ENCODE results near the gene CAPSL. TPM values are rescaled to one million over a fixed set of nuclear protein-coding genes. Genes with fewer than 3 reads are reported as not detected.
"Not testable (repeated sequence)": the region's sequence is repeated elsewhere in the genome, so short reads cannot be mapped to it uniquely, and the experiment has no call there.

Gene CAPSL
- total RNA-seq, 1 experiment from 2014 or later: 0.47 TPM

DNA sequence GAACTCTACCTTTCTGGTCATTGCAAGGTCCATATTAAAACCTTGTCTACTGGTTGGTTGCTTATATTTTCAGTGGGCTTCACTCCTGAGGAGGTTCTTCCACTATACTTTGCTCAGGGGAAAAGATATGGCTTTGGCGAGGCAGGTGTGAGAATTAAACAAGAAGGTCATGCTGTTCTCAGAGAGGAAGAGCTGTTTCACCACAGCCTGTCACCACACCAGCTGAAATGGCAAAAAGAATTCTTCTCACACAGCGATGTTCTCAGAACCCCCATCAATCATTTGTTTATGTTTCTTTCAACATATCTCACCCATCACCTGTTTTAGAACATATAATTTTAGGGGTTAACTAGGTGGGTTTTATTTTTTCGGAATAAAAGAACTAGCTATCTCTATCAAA lies 38.6 kb downstream of the CAPSL start:
- H3K4me3 ChIP-seq: no peak overlapping the region

DNA sequence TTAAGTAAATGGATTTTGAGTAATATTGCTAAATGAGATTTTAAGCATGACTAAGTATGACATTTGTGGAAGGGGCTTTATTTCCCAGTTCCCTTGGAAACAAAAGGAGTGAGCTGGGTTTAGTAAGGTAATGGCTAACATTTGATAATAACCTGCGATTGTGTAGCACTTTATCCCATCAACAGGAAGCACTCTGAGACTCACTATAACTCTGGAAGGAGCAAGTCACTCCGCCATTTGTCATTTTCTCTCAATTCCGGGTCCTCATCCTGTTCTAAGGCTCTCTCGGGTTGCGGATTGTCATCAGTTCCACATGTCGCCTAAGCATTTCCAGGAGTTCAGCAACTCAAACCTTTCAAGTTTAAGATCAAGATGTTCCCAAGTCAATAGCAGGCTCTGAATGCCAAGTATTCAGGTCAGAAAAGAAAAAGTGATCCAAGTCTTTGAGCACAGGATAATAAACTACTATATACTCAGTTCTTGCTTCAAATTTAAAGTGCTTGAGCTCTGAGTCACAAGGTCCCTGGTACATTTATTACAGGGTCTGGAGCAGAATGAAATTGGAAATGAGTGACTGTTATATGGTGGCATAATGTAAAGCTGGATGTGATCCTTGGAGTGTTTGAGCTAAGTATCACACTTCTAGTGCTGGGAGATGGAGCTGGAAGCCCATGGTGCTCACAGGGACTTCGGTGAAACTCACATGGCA lies 39.3 kb downstream of the CAPSL start:
- no peaks in the 10 kb centered on the region for H3K36me3 ChIP-seq
- no peak overlapping the region for H3K27ac ChIP-seq
- H3K9me3 ChIP-seq (replicated peaks): no peaks in the 10 kb centered on the region
- no peaks in the 10 kb centered on the region for H3K27me3 ChIP-seq (replicated peaks)
- H3K4me3 ChIP-seq: no peak overlapping the region
- no peak for DNase-seq (ENCODE audit: low read depth in 1 of 2, low spot score in 2 of 2)
- no peaks in the 10 kb centered on the region for H3K4me1 ChIP-seq (replicated peaks)

More for the DNA sequence above, 38.6 kb downstream of the CAPSL start:
- Histone ChIP-seq H3K36me3 (no peaks in the 10 kb centered on the region), H3K4me1 (replicated peaks) (no peaks in the 10 kb centered on the region), H3K9me3 (replicated peaks) (no peaks in the 10 kb centered on the region), H3K27me3 (replicated peaks) (no peaks in the 10 kb centered on the region), H3K27ac (no peak overlapping the region)
- DNase-seq (ENCODE audit: low read depth in 1 of 2, low spot score in 2 of 2): no peak

DNA sequence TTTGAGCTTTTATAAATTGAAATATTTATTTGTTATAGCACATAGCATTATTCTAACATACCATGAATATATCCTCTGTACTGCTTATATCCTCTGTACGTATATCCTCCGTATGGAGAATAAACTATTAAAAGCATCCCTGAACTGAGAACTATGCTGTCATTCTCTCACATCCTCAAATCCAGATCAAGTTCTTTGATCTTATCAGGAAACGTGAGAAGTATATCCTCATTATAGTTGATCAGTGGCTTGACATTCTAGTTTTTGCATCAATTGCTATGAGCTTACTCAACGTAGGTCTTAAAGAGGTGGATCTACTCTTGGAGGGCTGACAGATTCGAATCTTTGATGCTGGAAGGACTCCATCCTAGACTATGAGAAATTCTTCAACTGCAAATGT lies 44.3 kb downstream of the CAPSL start:
- no peak for DNase-seq (ENCODE audit: low read depth in 1 of 2, low spot score in 2 of 2)
- no peaks in the 10 kb centered on the region for H3K36me3 ChIP-seq
- H3K4me1 ChIP-seq (replicated peaks): peaks cover 5% of the 10 kb centered on the region; the same call in 1 of the 2 replicates
- no peak overlapping the region for H3K27ac ChIP-seq
- no peaks in the 10 kb centered on the region for H3K9me3 ChIP-seq (replicated peaks)
- H3K4me3 ChIP-seq: no peak overlapping the region
- no peaks in the 10 kb centered on the region for H3K27me3 ChIP-seq (replicated peaks)

DNA sequence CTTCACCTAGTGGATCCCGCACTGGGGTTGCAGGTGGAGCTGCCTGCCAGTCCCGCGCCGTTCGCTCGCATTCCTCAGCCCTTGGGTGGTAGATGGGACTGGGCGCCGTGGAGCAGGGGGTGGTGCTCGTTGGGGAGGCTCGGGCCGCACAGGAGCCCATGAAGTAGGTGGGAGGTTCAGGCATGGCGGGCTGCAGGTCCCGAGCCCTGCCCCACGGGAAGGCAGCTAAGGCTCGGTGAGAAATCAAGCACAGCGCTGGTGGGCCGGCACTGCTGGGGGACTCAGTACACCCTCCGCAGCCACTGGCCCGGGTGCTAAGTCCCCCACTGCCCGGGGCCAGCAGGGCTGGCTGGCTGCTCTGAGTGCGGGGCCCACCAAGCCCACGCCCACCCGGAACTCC lies 45.6 kb downstream of the CAPSL start:
- H3K27me3 ChIP-seq (replicated peaks); H3K9me3 ChIP-seq (replicated peaks); H3K4me3 ChIP-seq; H3K4me1 ChIP-seq (replicated peaks); DNase-seq (ENCODE audit: low read depth in 1 of 2, low spot score in 2 of 2); H3K36me3 ChIP-seq; H3K27ac ChIP-seq: not testable (repeated sequence)

DNA sequence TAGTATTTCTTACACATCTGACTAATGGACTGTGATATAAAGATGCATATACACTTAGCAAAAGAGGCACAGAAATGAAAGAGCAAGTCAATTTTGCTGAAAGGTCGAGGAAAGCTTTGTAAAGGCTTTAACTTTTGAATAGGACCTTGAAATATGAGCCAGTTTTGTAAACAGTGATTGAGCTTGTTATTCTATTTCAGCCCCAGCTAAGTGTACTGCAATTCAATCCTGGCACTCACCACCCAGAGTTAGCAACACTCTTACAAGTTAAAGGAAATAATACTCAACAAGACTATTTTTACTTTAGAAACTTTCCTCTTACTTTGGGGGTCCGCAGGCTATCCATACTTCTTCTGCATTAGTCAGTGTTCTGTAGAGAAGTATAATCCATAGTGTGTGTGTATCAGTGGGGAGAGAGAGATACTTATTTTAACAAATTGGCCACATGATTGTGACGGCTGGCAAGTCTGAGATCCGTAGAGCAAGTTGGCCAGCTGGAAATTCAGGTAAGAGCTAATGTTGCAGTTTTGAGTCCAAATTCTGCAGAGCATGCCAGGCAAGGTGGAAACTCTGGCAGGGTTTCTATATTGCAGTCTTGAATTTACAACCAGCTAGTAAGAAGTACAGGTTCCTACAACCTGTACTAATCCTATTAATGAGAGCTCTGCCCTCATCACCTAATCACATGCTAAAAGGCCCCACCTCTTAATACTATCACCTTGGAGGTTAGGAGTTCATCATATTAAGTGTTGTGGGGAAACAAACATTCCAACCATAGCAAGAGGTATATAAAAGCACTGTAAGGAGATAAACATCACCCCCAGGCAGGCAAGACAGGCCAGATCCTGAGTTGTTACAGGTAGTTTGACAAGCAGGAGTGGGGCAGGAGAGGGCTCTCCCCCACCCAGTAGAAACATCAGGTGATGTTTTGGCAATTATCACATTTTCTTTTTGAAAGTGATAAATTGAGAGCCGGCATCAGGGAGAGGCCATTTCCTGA lies 48.1 kb downstream of the CAPSL start:
- DNase-seq (ENCODE audit: low read depth in 1 of 2, low spot score in 2 of 2): no peak
- H3K4me3 ChIP-seq: no peak overlapping the region
- H3K27me3 ChIP-seq (replicated peaks): no peaks in the 10 kb centered on the region
- H3K9me3 ChIP-seq (replicated peaks): no peaks in the 10 kb centered on the region
- no peaks in the 10 kb centered on the region for H3K36me3 ChIP-seq
- peaks cover 5% of the 10 kb centered on the region; the same call in 1 of the 2 replicates for H3K4me1 ChIP-seq (replicated peaks)
- H3K27ac ChIP-seq: no peak overlapping the region

DNA sequence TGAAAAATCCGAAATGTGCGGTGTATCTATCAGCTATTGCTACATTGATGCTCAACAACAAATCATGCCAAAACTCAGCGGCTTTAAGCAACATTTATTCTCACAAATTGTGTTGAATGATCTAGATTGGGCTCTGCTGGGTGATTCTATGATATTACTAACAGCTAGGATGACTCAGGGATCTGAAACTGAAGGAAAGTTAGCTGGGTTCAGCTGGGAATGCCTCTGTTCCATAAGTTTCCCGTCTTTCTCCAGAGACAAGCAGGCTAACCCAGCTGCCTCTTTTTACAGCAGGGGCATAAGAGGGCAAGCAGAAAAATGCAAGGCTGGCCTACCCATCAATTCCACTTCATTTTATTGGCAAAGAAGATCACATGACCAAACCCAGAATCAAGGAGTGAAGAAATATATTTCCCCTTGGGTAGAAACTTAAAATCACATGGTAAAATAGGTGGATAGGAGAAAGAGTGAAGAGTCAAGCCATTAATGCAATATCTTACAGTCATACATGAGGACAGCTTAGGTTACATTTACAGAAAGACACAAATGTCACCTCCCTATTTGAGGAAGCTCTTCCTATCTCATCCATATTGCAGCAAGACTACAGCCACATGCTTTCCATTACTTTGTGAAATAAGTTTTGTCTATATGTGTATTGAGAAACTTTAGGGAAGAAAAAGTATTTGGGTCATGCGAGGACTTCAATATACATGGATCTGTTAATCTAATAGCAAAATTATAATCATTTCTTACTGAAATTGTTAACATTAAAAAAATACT lies 50.9 kb downstream of the CAPSL start:
- H3K4me1 ChIP-seq (replicated peaks): peaks cover 30% of the 10 kb centered on the region
- no peak for DNase-seq (ENCODE audit: low read depth in 1 of 2, low spot score in 2 of 2)

DNA sequence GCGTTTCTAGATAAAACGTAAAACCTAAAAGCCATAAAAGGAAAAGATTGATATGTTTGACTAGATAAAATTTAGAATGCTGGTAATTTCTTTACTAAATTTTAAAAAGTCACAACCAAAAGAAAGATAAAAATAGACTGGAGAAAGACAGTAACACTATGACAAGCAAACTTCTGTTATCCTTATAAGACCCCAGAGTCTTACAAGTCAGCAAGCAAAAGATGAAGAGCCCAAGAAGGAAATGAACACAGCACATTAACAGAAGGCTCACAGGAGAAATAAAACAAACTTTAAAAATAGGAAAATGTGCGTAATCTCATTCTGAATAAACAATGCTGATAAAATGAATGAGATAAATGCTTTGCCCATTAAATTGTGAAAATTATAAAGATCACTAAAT lies 52.0 kb downstream of the CAPSL start:
- DNase-seq (ENCODE audit: low read depth in 1 of 2, low spot score in 2 of 2): no peak
- H3K27ac ChIP-seq: no peak overlapping the region
- no peaks in the 10 kb centered on the region for H3K9me3 ChIP-seq (replicated peaks)
- H3K4me1 ChIP-seq (replicated peaks): peaks cover 30% of the 10 kb centered on the region
- no peak overlapping the region for H3K4me3 ChIP-seq
- H3K27me3 ChIP-seq (replicated peaks): no peaks in the 10 kb centered on the region
- no peaks in the 10 kb centered on the region for H3K36me3 ChIP-seq

More for the DNA sequence above, 50.9 kb downstream of the CAPSL start:
- Histone ChIP-seq H3K27ac (no peak overlapping the region), H3K36me3 (no peaks in the 10 kb centered on the region), H3K27me3 (replicated peaks) (no peaks in the 10 kb centered on the region), H3K4me3 (no peak overlapping the region), H3K9me3 (replicated peaks) (no peaks in the 10 kb centered on the region)

DNA sequence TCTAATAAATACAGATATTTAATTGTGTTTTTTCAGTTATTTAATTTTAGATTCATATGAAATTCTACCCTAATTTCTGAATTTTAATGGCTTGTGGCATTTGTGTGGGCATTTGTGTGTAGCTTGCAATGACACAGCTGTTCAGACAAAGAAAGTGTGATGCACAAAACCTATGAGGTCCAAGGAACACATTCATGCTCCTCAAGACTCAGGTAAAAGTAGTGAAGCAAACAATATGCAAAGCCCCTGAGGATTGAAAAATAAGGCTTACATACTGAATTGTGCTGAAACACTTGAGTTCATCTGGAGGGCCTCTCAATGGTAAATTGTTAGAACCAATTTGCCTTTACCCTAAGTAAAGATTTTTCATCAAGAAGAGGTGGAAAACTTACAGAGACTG lies 53.6 kb downstream of the CAPSL start:
- H3K4me1 ChIP-seq (replicated peaks): peaks cover 24% of the 10 kb centered on the region
- no peaks in the 10 kb centered on the region for H3K9me3 ChIP-seq (replicated peaks)
- H3K36me3 ChIP-seq: peaks cover 5% of the 10 kb centered on the region; the same call in 1 of the 2 replicates
- H3K4me3 ChIP-seq: no peak overlapping the region
- peak overlapping the region; percentile 90 for H3K27ac ChIP-seq
- DNase-seq (ENCODE audit: low read depth in 1 of 2, low spot score in 2 of 2): no peak
- no peaks in the 10 kb centered on the region for H3K27me3 ChIP-seq (replicated peaks)

DNA sequence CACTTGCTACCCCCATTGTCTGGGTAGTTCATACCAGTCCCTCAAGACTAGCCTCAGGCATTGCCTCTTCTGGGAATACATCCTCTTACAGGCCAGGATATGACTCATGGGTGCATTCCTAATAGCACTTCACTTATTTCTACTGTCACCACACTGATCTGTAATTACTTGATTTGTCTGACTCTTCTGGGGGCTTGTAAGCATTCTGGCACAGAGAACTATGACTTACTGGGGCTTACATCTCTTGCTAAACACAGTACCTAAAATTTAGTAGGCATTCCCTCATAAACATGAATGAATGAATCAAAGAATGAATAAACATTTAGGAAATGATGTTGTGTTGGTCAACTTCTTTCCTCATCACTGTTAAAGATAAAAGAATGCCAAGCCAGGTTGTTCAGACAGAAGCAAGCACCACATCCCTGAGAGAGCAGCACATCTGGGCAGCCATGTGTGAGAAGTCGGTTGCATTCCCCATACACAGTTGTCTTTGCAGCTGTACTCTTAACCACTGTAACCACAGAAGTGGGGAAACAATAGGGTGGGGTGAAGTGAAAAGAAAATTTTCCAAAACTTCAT lies 54.1 kb downstream of the CAPSL start:
- peak; percentile 86 to 88 for DNase-seq (ENCODE audit: low read depth in 1 of 2, low spot score in 2 of 2)
- peak overlapping the region; percentile 90 for H3K27ac ChIP-seq

DNA sequence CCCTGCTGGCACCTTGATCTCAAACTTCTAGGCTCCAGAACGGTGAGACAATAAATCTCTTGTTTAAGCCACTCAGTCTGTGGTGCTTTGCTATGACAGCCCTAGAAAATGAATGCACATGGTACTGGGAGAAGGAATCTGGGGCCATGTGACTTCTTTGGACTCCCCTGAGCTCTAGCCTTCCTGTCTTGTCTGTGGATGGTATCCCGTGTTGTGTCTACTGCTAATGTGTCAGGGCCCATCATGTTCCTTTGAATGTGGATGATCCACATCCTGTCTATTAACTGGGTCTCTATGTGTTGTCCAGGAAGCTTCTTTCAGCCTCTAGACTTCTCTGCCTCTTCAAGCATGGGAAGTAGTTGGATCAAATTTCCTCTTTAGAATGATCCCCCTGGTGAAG lies 56.7 kb downstream of the CAPSL start:
- Histone ChIP-seq H3K9me3 (replicated peaks) (no peaks in the 10 kb centered on the region), H3K4me3 (no peak overlapping the region), H3K27ac (no peak overlapping the region), H3K36me3 (peaks cover 35% of the 10 kb centered on the region), H3K4me1 (replicated peaks) (peaks cover 27% of the 10 kb centered on the region), H3K27me3 (replicated peaks) (no peaks in the 10 kb centered on the region)
- DNase-seq (ENCODE audit: low read depth in 1 of 2, low spot score in 2 of 2): no peak

More for the DNA sequence above, 54.1 kb downstream of the CAPSL start:
- H3K4me3 ChIP-seq: no peak overlapping the region
- H3K36me3 ChIP-seq: peaks cover 10% of the 10 kb centered on the region
- H3K27me3 ChIP-seq (replicated peaks): no peaks in the 10 kb centered on the region
- peaks cover 24% of the 10 kb centered on the region for H3K4me1 ChIP-seq (replicated peaks)
- no peaks in the 10 kb centered on the region for H3K9me3 ChIP-seq (replicated peaks)

DNA sequence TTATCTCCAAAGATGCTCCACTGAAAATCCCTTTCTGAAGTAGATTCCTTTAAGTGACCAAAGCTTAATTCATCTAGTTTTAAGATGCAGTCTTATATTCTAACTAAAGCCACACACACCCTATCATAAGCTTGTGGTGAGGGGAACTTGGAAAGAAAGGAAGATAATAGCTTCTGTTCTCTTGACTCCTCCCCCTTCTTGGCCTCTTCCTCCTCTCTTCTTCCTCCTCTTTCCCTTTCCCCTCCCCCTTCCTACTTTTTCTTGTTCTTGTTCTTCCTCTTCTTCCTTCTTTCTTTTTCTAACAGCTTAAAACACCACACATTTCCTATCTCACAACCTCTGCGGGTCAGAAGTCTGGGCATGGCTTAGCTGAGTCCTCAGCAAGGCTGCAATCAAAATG lies 58.3 kb downstream of the CAPSL start:
- peaks cover 32% of the 10 kb centered on the region for H3K4me1 ChIP-seq (replicated peaks)
- H3K27ac ChIP-seq: no peak overlapping the region
- H3K36me3 ChIP-seq: peaks cover 51% of the 10 kb centered on the region
- DNase-seq (ENCODE audit: low read depth in 1 of 2, low spot score in 2 of 2): no peak
- no peaks in the 10 kb centered on the region for H3K9me3 ChIP-seq (replicated peaks)
- no peak overlapping the region for H3K4me3 ChIP-seq
- no peaks in the 10 kb centered on the region for H3K27me3 ChIP-seq (replicated peaks)

DNA sequence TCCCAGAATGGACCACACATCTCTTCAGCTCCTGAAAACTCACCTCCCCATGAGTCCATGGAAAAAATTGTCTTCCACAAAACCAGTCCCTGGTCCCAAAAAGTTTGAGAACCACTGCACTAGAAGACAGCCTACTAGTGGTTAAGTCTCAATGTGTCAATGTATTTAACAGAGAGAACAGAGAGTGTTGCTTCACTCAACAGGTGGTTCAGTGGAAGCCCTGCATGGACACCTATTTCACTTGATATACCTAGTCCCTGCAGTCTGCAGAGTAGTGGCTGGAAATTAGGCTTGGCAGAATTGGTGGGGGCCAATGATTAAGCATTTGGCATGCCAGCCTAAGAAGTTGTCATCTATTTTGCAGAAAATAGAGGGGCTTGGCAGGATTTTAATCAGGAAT lies 58.8 kb downstream of the CAPSL start:
- DNase-seq (ENCODE audit: low read depth in 1 of 2, low spot score in 2 of 2): no peak
- H3K9me3 ChIP-seq (replicated peaks): no peaks in the 10 kb centered on the region
- peaks cover 27% of the 10 kb centered on the region for H3K4me1 ChIP-seq (replicated peaks)
- H3K27me3 ChIP-seq (replicated peaks): no peaks in the 10 kb centered on the region
- H3K4me3 ChIP-seq: no peak overlapping the region
- H3K36me3 ChIP-seq: peaks cover 57% of the 10 kb centered on the region
- H3K27ac ChIP-seq: no peak overlapping the region

DNA sequence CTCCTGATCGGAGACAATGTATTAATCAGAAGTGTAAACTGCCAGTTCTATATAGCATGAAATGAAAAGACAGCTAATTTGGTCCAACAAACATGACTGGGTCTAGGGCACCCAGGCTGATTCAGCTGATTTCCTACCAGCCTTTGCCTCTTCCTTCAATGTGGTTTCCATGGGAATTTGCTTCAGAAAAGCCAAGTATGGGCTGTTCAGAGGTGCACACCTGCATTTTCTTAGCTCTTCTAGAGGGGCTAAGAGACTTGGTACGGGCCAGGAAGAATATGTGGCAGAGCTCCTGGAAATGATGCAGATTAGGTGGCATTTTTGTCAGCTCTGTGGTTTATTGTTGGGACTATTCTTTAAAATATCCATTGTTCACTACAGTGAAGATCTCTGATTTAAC lies 59.3 kb downstream of the CAPSL start:
- H3K27ac ChIP-seq: no peak overlapping the region
- peaks cover 22% of the 10 kb centered on the region for H3K4me1 ChIP-seq (replicated peaks)
- no peaks in the 10 kb centered on the region for H3K9me3 ChIP-seq (replicated peaks)
- no peak overlapping the region for H3K4me3 ChIP-seq
- DNase-seq (ENCODE audit: low read depth in 1 of 2, low spot score in 2 of 2): no peak
- H3K36me3 ChIP-seq: peaks cover 62% of the 10 kb centered on the region
- no peaks in the 10 kb centered on the region for H3K27me3 ChIP-seq (replicated peaks)

All from SJSA1 (cell line).